K562 (cell line): ENCODE results near the gene UFC1. TPM values are rescaled to one million over a fixed set of nuclear protein-coding genes. Genes with fewer than 3 reads are reported as not detected.

Experiments used
- BRCA1 ChIP-seq, 2 experiments: fragments of 450-650 bp in 1 of 2; sonication (generic) in 1 of 2; formaldehyde crosslinking in 1 of 2; IDR thresholded peaks; 2 replicates each; pipeline versions ENCODE4 v1.5.0 to v1.6.1; 2017 to 2020; ENCODE audit warnings: mild to moderate bottlenecking in 1 of 2, missing genetic modification reagents in 1 of 2
- DACH1 ChIP-seq: fragments of 450-650 bp; IDR thresholded peaks from 2 replicates; pipeline ENCODE4 v1.6.1; 2018; ENCODE audit not compliant: partially characterized antibody
- HLTF ChIP-seq: fragments of 450-650 bp; IDR thresholded peaks from 2 replicates; pipeline ENCODE4 v1.6.1; 2016
- MTA3 ChIP-seq: fragments of 450-650 bp; formaldehyde crosslinking; IDR thresholded peaks from 2 replicates; pipeline ENCODE4 v1.6.1; 2017; ENCODE audit warnings: mild to moderate bottlenecking, borderline replicate concordance
- MYC ChIP-seq, 2 experiments: fragments of 250-450 bp in 1 of 2; sonication (Bioruptor Pico) in 1 of 2; IDR thresholded peaks; 2 replicates each; pipeline versions ENCODE4 v1.5.1 to v1.6.1; 2012 to 2021; ENCODE audit warnings: low read depth in 2 of 2, borderline replicate concordance in 1 of 2, improper control_type of control experiment in 1 of 2, low read length in 1 of 2, mild to moderate bottlenecking in 1 of 2, moderate library complexity in 1 of 2
- PML ChIP-seq: IDR thresholded peaks from 2 replicates; pipeline ENCODE4 v1.6.1; 2012; ENCODE audit warnings: low read length, inconsistent platforms
- POLR2AphosphoS2 ChIP-seq: IDR thresholded peaks from 2 replicates; pipeline ENCODE4 v1.6.1; 2012; ENCODE audit warnings: low read length, improper control_type of control experiment
- POLR3A ChIP-seq: IDR thresholded peaks from 2 replicates; pipeline ENCODE4 v1.6.1; 2011; ENCODE audit warnings: borderline replicate concordance, mild to moderate bottlenecking, moderate library complexity; ENCODE audit not compliant: insufficient read length, insufficient read depth; ENCODE audit errors: extremely low read depth
- RBBP5 ChIP-seq: fragments of 200-600 bp; sonication (generic); IDR thresholded peaks from 2 replicates; pipeline ENCODE4 v1.6.1; 2012; ENCODE audit warnings: borderline replicate concordance, mild to moderate bottlenecking, low read length, control low read depth, inconsistent platforms; ENCODE audit not compliant: insufficient read depth, poor library complexity, severe bottlenecking
- RHOXF2B ChIP-seq: fragments of 250-450 bp; sonication (Bioruptor Pico); conservative IDR thresholded peaks from 2 replicates; pipeline ENCODE4 v1.5.1; 2021
- SAP30 ChIP-seq: fragments of 200-600 bp; sonication (generic); IDR thresholded peaks from 2 replicates; pipeline ENCODE4 v1.6.1; 2012; ENCODE audit warnings: borderline replicate concordance, low read depth, mild to moderate bottlenecking, moderate library complexity, low read length, control low read depth, inconsistent platforms; ENCODE audit not compliant: insufficient read depth, poor library complexity, severe bottlenecking
- TAF9B ChIP-seq: fragments of 450-650 bp; IDR thresholded peaks from 2 replicates; pipeline ENCODE4 v1.6.1; 2018; ENCODE audit warnings: mild to moderate bottlenecking; ENCODE audit not compliant: partially characterized antibody
- ZFPM2 ChIP-seq: fragments of 250-450 bp; sonication (Bioruptor Pico); IDR thresholded peaks from 2 replicates; pipeline ENCODE4 v1.5.1; 2022; ENCODE audit warnings: mild to moderate bottlenecking
- ZNF197 ChIP-seq: fragments of 200-800 bp; sonication (Bioruptor generic); IDR thresholded peaks from 2 replicates; pipeline ENCODE4 v1.6.1; 2016; ENCODE audit warnings: low read depth, missing genetic modification characterization, missing compliant biosample characterization
- ZNF57 ChIP-seq: fragments of 450-650 bp; formaldehyde crosslinking; IDR thresholded peaks from 2 replicates; pipeline ENCODE4 v1.4.0; 2020; ENCODE audit warnings: mild to moderate bottlenecking, moderate library complexity
- polyA plus RNA-seq, 8 experiments: library from polyadenylated mRNA; depleted of rRNA in 4 of 8; stranded (reverse) in 5 of 8; unstranded in 3 of 8; fragments of >200 nt; fragmentation: Nextera tagmentation in 2 of 8; fragmentation: Illumina TruSeq in 1 of 8; extraction: Ambion mirVana in 2 of 8; extraction: Trizol in 1 of 8; gene quantifications; 2 replicates each; pipeline versions ENCODE4 v1.2.1 to v1.2.3, GENCODE V29; 2011 to 2014; ENCODE audit warnings: inconsistent platforms in 1 of 8, missing spikeins in 1 of 8
- total RNA-seq, 7 experiments: library from RNA; depleted of rRNA in 6 of 7; stranded (reverse); fragments of >200 nt in 6 of 7; fragmentation: Illumina TruSeq in 2 of 7; extraction: Trizol in 2 of 7; gene quantifications; 2 replicates each; pipeline versions ENCODE4 v1.2.1 to v1.2.3, GENCODE V29; 2011 to 2021; ENCODE audit warnings: low replicate concordance in 1 of 7
- TF ChIP-seq, protein P1 (sequence below): fragments of 450-650 bp; formaldehyde crosslinking; conservative IDR thresholded peaks from 2 replicates; pipeline ENCODE4 v1.4.0; 2022; ENCODE audit warnings: mild to moderate bottlenecking, missing genetic modification characterization
- TF ChIP-seq, protein P2 (sequence below): fragments of 450-650 bp; IDR thresholded peaks from 2 replicates; pipeline ENCODE4 v1.6.1; 2016; ENCODE audit warnings: antibody characterized with exemption
- TF ChIP-seq, protein P3 (sequence below): fragments of 250-450 bp; sonication (Bioruptor Pico); IDR thresholded peaks from 2 replicates; pipeline ENCODE4 v1.4.0; 2020; ENCODE audit warnings: mild to moderate bottlenecking, moderate library complexity
- TF ChIP-seq, protein P4 (sequence below): sonication (generic); formaldehyde crosslinking; IDR thresholded peaks from 2 replicates; pipeline ENCODE4 v1.4.0; 2020; ENCODE audit warnings: mild to moderate bottlenecking, missing genetic modification reagents

UFC1 gene
- total and polyA plus RNA-seq, 9 of the 15 experiments (the other 6 are each of a cell fraction or from before 2014, with no cell fraction given) = 92.8 to 220 (median 161) TPM

DNA sequence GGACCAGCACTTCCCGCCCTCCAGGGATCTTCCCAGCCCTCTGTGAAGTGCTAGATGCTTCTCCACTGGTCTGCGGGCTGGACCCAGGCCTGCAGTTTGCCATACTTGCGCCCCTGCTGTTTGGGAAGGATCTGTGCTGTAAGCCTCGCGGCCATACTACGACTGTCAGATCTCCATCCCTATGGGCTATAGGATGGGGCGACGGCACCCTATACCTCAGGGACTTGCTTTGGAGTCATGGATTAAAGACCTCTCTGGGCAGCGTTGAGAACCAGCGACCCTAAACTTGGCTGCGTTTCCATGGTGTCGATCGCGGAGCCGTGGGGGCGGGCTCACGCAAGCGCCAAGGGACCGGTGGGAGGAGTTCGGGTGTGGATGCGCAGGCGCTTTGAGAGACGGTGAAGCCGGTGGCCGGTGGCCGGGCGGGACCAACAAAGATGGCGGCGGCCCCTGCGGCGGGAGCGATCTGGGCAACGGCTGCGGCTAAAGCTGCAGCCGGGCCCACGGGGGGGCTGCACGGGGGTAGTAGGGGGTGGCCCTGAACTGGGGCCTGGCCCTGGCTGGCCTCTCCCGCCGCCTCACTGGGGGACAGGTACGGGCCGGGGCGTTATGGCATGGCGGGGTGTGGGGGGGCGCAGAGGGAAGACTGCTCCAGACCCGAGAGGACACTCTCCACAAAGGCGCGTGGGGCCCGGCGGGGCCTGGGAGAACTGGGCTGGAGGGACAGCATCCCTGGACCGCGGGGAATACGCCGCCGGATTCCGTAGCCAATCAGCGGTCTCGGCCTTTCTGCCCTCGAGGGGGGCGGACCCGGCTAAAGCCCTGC is 5.5 kb downstream of the UFC1 start, which contains the start of gene USP21 (continued):
- TF ChIP-seq RBBP5 (peak; percentile 51), POLR3A (no peak), TAF9B (peak; percentile 98), BRCA1 (IDR thresholded peaks at IDR 0.05) (no peak), BRCA1 (CRISPR knock-in tag; IDR thresholded peaks at IDR 0.05) (no peak), ZNF197 (no peak), ZNF57 (no peak), POLR2AphosphoS2 (peak; percentile 98), MTA3 (peak; percentile 63; the same call in 1 of the 2 replicates), HLTF (0 out of 2 replicates have a peak, but pooled peaks have one; percentile 15), PML (peak; percentile 49; the same call in 1 of the 2 replicates), ZFPM2 (CRISPR knock-in tag) (no peak), MYC (IDR thresholded peaks at IDR 0.05; ENCODE audit: low read depth, low read length) (peak; percentile 38; the same call in 1 of the 2 replicates), MYC (CRISPR knock-in tag; IDR thresholded peaks at IDR 0.05; ENCODE audit: borderline replicate concordance, low read depth) (no peak), RHOXF2B (CRISPR knock-in tag) (no peak; the same call in 1 of the 2 replicates), DACH1 (no peak), SAP30 (peak; percentile 29)
- TF ChIP-seq, protein P1, sequence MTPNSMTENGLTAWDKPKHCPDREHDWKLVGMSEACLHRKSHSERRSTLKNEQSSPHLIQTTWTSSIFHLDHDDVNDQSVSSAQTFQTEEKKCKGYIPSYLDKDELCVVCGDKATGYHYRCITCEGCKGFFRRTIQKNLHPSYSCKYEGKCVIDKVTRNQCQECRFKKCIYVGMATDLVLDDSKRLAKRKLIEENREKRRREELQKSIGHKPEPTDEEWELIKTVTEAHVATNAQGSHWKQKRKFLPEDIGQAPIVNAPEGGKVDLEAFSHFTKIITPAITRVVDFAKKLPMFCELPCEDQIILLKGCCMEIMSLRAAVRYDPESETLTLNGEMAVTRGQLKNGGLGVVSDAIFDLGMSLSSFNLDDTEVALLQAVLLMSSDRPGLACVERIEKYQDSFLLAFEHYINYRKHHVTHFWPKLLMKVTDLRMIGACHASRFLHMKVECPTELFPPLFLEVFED = 0 out of 2 replicates have a peak, but pooled peaks have one; percentile 13
- TF ChIP-seq, protein P2, sequence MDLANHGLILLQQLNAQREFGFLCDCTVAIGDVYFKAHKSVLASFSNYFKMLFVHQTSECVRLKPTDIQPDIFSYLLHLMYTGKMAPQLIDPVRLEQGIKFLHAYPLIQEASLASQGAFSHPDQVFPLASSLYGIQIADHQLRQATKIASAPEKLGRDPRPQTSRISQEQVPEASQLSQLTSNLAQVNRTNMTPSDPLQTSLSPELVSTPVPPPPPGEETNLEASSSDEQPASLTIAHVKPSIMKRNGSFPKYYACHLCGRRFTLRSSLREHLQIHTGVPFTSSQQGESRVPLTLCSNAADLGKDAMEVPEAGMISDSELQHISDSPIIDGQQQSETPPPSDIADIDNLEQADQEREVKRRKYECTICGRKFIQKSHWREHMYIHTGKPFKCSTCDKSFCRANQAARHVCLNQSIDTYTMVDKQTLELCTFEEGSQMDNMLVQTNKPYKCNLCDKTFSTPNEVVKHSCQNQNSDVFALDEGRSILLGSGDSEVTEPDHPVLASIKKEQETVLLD = peak; percentile 97
- TF ChIP-seq, protein P3, sequence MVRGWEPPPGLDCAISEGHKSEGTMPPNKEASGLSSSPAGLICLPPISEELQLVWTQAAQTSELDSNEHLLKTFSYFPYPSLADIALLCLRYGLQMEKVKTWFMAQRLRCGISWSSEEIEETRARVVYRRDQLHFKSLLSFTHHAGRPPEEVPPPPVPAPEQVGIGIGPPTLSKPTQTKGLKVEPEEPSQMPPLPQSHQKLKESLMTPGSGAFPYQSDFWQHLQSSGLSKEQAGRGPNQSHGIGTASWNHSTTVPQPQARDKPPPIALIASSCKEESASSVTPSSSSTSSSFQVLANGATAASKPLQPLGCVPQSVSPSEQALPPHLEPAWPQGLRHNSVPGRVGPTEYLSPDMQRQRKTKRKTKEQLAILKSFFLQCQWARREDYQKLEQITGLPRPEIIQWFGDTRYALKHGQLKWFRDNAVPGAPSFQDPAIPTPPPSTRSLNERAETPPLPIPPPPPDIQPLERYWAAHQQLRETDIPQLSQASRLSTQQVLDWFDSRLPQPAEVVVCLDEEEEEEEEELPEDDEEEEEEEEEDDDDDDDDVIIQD (CRISPR knock-in tag) = no peak
- TF ChIP-seq, protein P4, sequence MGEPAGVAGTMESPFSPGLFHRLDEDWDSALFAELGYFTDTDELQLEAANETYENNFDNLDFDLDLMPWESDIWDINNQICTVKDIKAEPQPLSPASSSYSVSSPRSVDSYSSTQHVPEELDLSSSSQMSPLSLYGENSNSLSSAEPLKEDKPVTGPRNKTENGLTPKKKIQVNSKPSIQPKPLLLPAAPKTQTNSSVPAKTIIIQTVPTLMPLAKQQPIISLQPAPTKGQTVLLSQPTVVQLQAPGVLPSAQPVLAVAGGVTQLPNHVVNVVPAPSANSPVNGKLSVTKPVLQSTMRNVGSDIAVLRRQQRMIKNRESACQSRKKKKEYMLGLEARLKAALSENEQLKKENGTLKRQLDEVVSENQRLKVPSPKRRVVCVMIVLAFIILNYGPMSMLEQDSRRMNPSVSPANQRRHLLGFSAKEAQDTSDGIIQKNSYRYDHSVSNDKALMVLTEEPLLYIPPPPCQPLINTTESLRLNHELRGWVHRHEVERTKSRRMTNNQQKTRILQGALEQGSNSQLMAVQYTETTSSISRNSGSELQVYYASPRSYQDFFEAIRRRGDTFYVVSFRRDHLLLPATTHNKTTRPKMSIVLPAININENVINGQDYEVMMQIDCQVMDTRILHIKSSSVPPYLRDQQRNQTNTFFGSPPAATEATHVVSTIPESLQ (CRISPR knock-in tag) = peak; percentile 63
